Spinal cord (tissue), 10 donors: ENCODE results near the gene RBPMS2. TPM values are rescaled to one million over a fixed set of nuclear protein-coding genes. Genes with fewer than 3 reads are reported as not detected.
"Not testable (repeated sequence)": the region's sequence is repeated elsewhere in the genome, so short reads cannot be mapped to it uniquely, and the experiment has no call there.

Experiments used
- DNase-seq, 6 donors: peaks; one replicate each; pipeline versions ENCODE4 v3.0.0 to v3.0.0-alpha.2; 2013 to 2015; ENCODE audit warnings: low spot score in 6 of 6, low read depth in 4 of 6
- H3K27ac ChIP-seq: one replicate; pipeline ENCODE4 v1.5.1; 2013; ENCODE audit warnings: low read depth, low read length, control low read depth
- H3K27me3 ChIP-seq: one replicate; pipeline ENCODE4 v1.6.1; 2013; ENCODE audit warnings: low read length; ENCODE audit not compliant: control insufficient read depth, insufficient read depth
- H3K36me3 ChIP-seq: one replicate; pipeline ENCODE4 v1.6.1; 2013; ENCODE audit warnings: low read length; ENCODE audit not compliant: control insufficient read depth, insufficient read depth
- H3K4me1 ChIP-seq: one replicate; pipeline ENCODE4 v1.6.1; 2013; ENCODE audit warnings: low read length; ENCODE audit not compliant: control insufficient read depth, insufficient read depth
- H3K4me3 ChIP-seq: one replicate; pipeline ENCODE4 v1.5.1; 2013; ENCODE audit warnings: low read depth, low read length, control low read depth
- H3K9me3 ChIP-seq: one replicate; pipeline ENCODE4 v1.6.1; 2013; ENCODE audit warnings: low read length; ENCODE audit not compliant: control insufficient read depth, insufficient read depth
- WGBS: methylation state at CpG from one replicate; pipeline ENCODE4 v1.1.5; 2013; ENCODE audit warnings: missing lambda C conversion rate; ENCODE audit not compliant: insufficient coverage; 5-methylcytosine and 5-hydroxymethylcytosine counted together
- polyA plus RNA-seq, 2 donors: library from polyadenylated mRNA; unstranded; fragments of 120-200 nt; gene quantifications; one replicate each; pipeline ENCODE4 v1.2.1, GENCODE V29; 2013; ENCODE audit not compliant: insufficient read length in 2 of 2
- total RNA-seq, 2 donors: library from RNA; depleted of rRNA in 1 of 2; stranded (reverse); fragments of 120-200 nt in 1 of 2; fragments of >200 nt in 1 of 2; gene quantifications; one replicate each; pipeline versions ENCODE4 v1.2.3 to v1.2.4, GENCODE V29; 2013 to 2014
- donor health status: healthy.

The RBPMS2 gene
- total and polyA plus RNA-seq, 4 donors = 0.30 to 6.3 (median 2.6) TPM

- WGBS = 60% methylated on average over 5 of the region's 10 CpGs
Observed at GRCh38 chr15:64808785-64809453, 33.5 kb upstream of the RBPMS2 start.

GRCh38 chr15:64807751-64808222 is 32.4 kb upstream of the RBPMS2 start:
- Histone ChIP-seq H3K4me1 (peaks cover 3% of the 10 kb centered on the region), H3K9me3 (no peaks in the 10 kb centered on the region), H3K27ac (no peak overlapping the region), H3K27me3 (no peaks in the 10 kb centered on the region), H3K36me3 (no peaks in the 10 kb centered on the region), H3K4me3 (no peak overlapping the region)
- DNase-seq = no peak
- WGBS = 0% methylated on average over 1 of the region's 6 CpGs

More at GRCh38 chr15:64808785-64809453, 33.5 kb upstream of the RBPMS2 start:
- Histone ChIP-seq H3K36me3 (no peaks in the 10 kb centered on the region), H3K9me3 (no peaks in the 10 kb centered on the region), H3K4me1 (peaks cover 3% of the 10 kb centered on the region), H3K27ac (no peak overlapping the region), H3K4me3 (no peak overlapping the region), H3K27me3 (no peaks in the 10 kb centered on the region)
- DNase-seq = no peak

GRCh38 chr15:64807051-64807749 is 31.8 kb upstream of the RBPMS2 start:
- Histone ChIP-seq H3K27me3 (no peaks in the 10 kb centered on the region), H3K36me3 (no peaks in the 10 kb centered on the region), H3K4me1 (peaks cover 3% of the 10 kb centered on the region), H3K4me3 (no peak overlapping the region), H3K9me3 (no peaks in the 10 kb centered on the region), H3K27ac (no peak overlapping the region)
- WGBS = 50% methylated on average over 8 of the region's 13 CpGs
- no peak for DNase-seq

- H3K4me3 ChIP-seq = no peak overlapping the region
- no peak for DNase-seq
- H3K36me3 ChIP-seq = no peaks in the 10 kb centered on the region
- no peak overlapping the region for H3K27ac ChIP-seq
- no peaks in the 10 kb centered on the region for H3K9me3 ChIP-seq
- peaks cover 8% of the 10 kb centered on the region for H3K4me1 ChIP-seq
- 66% methylated on average over 6 of the region's 6 CpGs for WGBS
- H3K27me3 ChIP-seq = no peaks in the 10 kb centered on the region
Observed at GRCh38 chr15:64806509-64806908, 31.1 kb upstream of the RBPMS2 start.

- Histone ChIP-seq H3K27ac (no peak overlapping the region), H3K4me1 (peaks cover 5% of the 10 kb centered on the region), H3K4me3 (no peak overlapping the region), H3K9me3 (no peaks in the 10 kb centered on the region), H3K27me3 (no peaks in the 10 kb centered on the region), H3K36me3 (no peaks in the 10 kb centered on the region)
- no peak for DNase-seq
- WGBS = 0% methylated on average over 1 of the region's 2 CpGs
Observed at GRCh38 chr15:64804619-64805018, 29.2 kb upstream of the RBPMS2 start.

- Histone ChIP-seq H3K27me3 (no peaks in the 10 kb centered on the region), H3K4me1 (peaks cover 5% of the 10 kb centered on the region), H3K4me3 (no peak overlapping the region), H3K27ac (no peak overlapping the region), H3K36me3 (no peaks in the 10 kb centered on the region), H3K9me3 (no peaks in the 10 kb centered on the region)
- no CpG with 5 or more reads among the region's 1 CpG for WGBS
- no peak for DNase-seq
Observed at GRCh38 chr15:64803526-64803925, 28.1 kb upstream of the RBPMS2 start.

GRCh38 chr15:64800476-64800875 is 25.1 kb upstream of the RBPMS2 start:
- Histone ChIP-seq H3K4me3 (no peak overlapping the region), H3K27ac (no peak overlapping the region), H3K4me1 (peaks cover 5% of the 10 kb centered on the region), H3K36me3 (no peaks in the 10 kb centered on the region), H3K9me3 (no peaks in the 10 kb centered on the region), H3K27me3 (no peaks in the 10 kb centered on the region)
- no peak for DNase-seq
- whole genome bisulfite sequencing = 100% methylated on average over 1 of the region's 2 CpGs

- 90% methylated on average over 6 of the region's 29 CpGs for whole genome bisulfite sequencing
Observed at GRCh38 chr15:64798905-64799304, 23.5 kb upstream of the RBPMS2 start.

GRCh38 chr15:64795921-64796320 is 20.5 kb upstream of the RBPMS2 start:
- not testable (repeated sequence) for H3K27ac ChIP-seq, H3K4me1 ChIP-seq, DNase-seq, H3K9me3 ChIP-seq, H3K4me3 ChIP-seq, H3K36me3 ChIP-seq, H3K27me3 ChIP-seq
- WGBS = 91% methylated on average over 8 of the region's 9 CpGs

More at GRCh38 chr15:64798905-64799304, 23.5 kb upstream of the RBPMS2 start:
- not testable (repeated sequence) for H3K4me3 ChIP-seq, H3K27ac ChIP-seq, H3K27me3 ChIP-seq, H3K36me3 ChIP-seq, H3K4me1 ChIP-seq, DNase-seq, H3K9me3 ChIP-seq

GRCh38 chr15:64795299-64795698 is 19.9 kb upstream of the RBPMS2 start:
- 100% methylated on average over 1 of the region's 7 CpGs for WGBS
- DNase-seq = not testable (repeated sequence)

More at GRCh38 chr15:64795299-64795698, 19.9 kb upstream of the RBPMS2 start:
- H3K27ac ChIP-seq, H3K27me3 ChIP-seq, H3K36me3 ChIP-seq, H3K4me1 ChIP-seq, H3K9me3 ChIP-seq, H3K4me3 ChIP-seq: not testable (repeated sequence)
